OCI-LY7 (cell line): ENCODE results near the gene ATAD3A.
"Not testable (repeated sequence)": the region's sequence is repeated elsewhere in the genome, so short reads cannot be mapped to it uniquely, and the experiment has no call there.

ENCODE experiments used
- EZH2phosphoT487 ChIP-seq: fragments of 200-600 bp; sonication (generic); IDR thresholded peaks from 2 replicates; pipeline ENCODE4 v1.6.1; 2018; ENCODE audit warnings: low read depth, borderline replicate concordance, mild to moderate bottlenecking, mixed run types, antibody characterized with exemption, low read length, moderate library complexity, mixed read lengths
- TF ChIP-seq, protein P1 (sequence below): fragments of 200-600 bp; sonication (generic); conservative IDR thresholded peaks from 2 replicates; pipeline ENCODE4 v1.5.1; 2014; ENCODE audit warnings: mild to moderate bottlenecking, antibody characterized with exemption, low read length, moderate library complexity, mixed read lengths

DNA sequence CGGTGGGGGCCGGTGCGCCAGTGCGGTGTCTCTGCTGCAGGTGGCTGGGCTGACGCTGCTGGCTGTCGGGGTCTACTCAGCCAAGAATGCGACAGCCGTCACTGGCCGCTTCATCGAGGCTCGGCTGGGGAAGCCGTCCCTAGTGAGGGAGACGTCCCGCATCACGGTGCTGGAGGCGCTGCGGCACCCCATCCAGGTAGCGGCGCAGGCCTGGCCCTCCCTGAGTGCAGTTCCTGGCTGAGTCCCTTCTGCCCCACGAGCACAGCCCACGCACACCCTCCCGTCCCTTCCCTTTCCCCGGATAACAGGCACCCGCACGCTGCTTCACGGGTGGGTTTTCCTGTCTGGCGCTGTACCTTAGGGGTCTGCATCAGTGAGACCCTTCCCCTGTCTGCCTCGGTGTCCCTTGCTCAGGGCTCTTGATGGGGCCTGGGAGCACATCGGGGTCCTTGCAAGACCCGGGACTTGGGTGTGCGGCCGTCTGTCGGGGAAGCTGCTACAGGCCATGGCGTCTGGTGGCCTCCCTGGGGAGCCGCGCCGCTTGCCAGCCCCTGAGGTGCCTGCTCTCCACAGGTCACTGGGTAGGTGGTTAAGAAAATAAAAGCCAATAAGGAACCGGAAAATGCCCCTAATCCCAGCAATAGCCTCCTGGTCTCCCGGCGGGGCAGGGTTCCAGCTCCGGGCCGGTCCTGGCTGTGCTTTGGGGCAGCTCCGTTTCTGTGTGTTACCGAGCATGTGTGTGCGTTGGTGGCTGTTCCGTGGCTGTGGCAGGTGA is 26.8 kb upstream of the ATAD3A start:
- TF ChIP-seq, protein P1, sequence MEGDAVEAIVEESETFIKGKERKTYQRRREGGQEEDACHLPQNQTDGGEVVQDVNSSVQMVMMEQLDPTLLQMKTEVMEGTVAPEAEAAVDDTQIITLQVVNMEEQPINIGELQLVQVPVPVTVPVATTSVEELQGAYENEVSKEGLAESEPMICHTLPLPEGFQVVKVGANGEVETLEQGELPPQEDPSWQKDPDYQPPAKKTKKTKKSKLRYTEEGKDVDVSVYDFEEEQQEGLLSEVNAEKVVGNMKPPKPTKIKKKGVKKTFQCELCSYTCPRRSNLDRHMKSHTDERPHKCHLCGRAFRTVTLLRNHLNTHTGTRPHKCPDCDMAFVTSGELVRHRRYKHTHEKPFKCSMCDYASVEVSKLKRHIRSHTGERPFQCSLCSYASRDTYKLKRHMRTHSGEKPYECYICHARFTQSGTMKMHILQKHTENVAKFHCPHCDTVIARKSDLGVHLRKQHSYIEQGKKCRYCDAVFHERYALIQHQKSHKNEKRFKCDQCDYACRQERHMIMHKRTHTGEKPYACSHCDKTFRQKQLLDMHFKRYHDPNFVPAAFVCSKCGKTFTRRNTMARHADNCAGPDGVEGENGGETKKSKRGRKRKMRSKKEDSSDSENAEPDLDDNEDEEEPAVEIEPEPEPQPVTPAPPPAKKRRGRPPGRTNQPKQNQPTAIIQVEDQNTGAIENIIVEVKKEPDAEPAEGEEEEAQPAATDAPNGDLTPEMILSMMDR, result not testable (repeated sequence)
- not testable (repeated sequence) for TF ChIP-seq EZH2phosphoT487
